ENCODE results near the gene DNAJB9. TPM values are rescaled to one million over a fixed set of nuclear protein-coding genes. Genes with fewer than 3 reads are reported as not detected.

The DNAJB9 gene
- total and polyA plus RNA-seq, 3 donors from 2014 or later, result 28.8 to 63.3 (median 37.7) TPM

DNA sequence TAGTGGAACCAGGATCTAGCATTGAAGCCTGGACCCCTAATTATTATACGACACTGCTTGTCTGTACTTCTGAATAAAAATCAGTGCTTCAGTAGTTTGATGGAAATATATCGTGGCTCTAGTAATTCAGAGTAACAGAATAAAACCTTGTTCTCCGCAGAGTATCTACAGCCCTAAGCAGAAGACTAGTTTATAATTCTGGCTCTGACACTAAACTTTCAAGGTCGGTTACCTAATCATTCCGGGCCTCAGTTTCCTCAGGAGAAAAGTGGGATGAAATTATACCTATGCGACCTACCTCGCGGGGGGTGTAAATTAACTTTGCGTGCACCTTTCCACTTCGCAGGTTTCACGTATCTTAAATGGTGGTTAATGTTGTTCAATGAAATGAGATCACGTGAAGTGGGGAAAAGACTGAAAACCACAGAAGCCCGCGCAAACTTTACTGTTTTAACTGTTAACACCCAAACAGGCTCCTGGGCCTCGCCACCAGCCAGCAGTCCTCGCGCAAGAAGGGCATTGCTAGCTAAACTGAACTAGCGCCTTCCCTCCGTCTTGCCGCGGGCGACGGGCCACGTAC lies 783 bp upstream of the DNAJB9 start:
- H3K4me1 ChIP-seq, result no peaks in the 10 kb centered on the region
- WGBS, 2 donors, result 13% methylated on average over 17 to 24 of the region's 24 CpGs

DNA sequence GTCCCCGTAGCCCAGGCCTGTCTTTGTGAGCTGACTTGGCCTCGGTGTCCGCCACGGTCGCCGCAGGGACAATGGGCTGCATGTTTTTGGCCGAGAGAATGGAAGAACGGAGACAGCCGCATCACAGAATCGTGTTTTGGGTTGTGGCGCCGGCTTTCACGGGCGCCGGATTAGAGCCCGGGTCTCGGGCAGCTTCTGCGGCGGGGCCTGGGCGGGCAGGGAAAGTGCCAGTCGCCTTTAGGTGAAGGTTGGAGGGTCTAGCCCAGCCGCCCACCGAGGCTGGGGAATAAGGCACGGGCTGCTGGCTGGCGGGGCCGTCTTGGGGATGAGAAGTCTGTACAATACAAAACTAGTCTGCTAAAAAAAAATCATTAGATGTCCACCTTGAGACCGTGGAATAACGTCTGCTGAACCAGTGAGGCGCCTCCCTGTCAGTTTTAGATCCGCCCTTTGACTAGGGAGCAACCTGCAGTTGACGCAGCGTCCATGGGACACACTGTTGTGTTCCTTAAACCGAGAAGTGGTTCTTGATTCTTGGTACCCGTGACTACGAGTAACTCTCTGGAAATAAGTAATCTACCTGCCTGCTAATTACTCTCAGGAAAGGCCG lies 577 bp downstream of the DNAJB9 start:
- TF ChIP-seq, protein P1, sequence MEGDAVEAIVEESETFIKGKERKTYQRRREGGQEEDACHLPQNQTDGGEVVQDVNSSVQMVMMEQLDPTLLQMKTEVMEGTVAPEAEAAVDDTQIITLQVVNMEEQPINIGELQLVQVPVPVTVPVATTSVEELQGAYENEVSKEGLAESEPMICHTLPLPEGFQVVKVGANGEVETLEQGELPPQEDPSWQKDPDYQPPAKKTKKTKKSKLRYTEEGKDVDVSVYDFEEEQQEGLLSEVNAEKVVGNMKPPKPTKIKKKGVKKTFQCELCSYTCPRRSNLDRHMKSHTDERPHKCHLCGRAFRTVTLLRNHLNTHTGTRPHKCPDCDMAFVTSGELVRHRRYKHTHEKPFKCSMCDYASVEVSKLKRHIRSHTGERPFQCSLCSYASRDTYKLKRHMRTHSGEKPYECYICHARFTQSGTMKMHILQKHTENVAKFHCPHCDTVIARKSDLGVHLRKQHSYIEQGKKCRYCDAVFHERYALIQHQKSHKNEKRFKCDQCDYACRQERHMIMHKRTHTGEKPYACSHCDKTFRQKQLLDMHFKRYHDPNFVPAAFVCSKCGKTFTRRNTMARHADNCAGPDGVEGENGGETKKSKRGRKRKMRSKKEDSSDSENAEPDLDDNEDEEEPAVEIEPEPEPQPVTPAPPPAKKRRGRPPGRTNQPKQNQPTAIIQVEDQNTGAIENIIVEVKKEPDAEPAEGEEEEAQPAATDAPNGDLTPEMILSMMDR (IDR thresholded peaks at IDR 0.05), result no peak
- no peak for TF ChIP-seq POLR2A (IDR thresholded peaks at IDR 0.05)
- Histone ChIP-seq H3K9me3 (no peaks in the 10 kb centered on the region), H3K27me3 (no peaks in the 10 kb centered on the region), H3K4me1 (no peaks in the 10 kb centered on the region), H3K36me3 (ENCODE audit: low read depth, missing control alignments) (no peaks in the 10 kb centered on the region), H3K4me3 (peak overlapping the region; percentile 84 to 95), H3K27ac (peak overlapping the region; percentile 96 to 99)
- intact Hi-C loops (cut with DNase I; ENCODE audit: low total_unique reads), result no loop called here
- 0 to 1% methylated on average over 26 to 36 of the region's 36 CpGs for WGBS, 2 donors
- peak; percentile 63 for DNase-seq

More for the DNA sequence above, 783 bp upstream of the DNAJB9 start:
- intact Hi-C loops (cut with DNase I; ENCODE audit: low total_unique reads), result no loop called here
- H3K9me3 ChIP-seq, result no peaks in the 10 kb centered on the region
- DNase-seq, result no peak
- peak overlapping the region; percentile 96 to 99 for H3K27ac ChIP-seq
- no peaks in the 10 kb centered on the region for H3K36me3 ChIP-seq (ENCODE audit: low read depth, missing control alignments)
- H3K27me3 ChIP-seq, result no peaks in the 10 kb centered on the region
- peak overlapping the region; percentile 84 to 95 for H3K4me3 ChIP-seq
- TF ChIP-seq, protein P1 (IDR thresholded peaks at IDR 0.05), result no peak
- TF ChIP-seq POLR2A (IDR thresholded peaks at IDR 0.05), result no peak

DNA sequence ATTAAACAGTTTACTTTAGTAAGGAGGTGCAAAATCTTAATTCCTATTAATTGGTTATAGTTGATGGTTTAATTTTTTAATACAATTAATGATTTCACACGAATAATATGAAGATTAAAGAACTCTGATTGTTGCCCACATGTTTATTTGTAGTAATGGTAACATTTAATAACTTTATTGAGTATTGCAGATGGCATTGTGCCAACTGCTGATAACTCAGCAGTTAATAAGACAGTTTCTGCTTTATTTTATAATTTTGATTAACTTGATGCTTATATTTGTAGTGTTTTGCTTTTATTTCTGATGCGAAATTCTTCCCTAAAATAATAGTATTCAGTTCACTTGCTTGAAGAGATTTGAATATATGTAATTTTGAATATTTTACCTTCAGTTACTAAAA lies 2.8 kb downstream of the DNAJB9 start:
- H3K27me3 ChIP-seq, result no peaks in the 10 kb centered on the region
- DNase-seq, result no peak
- WGBS, 2 donors, result 84 to 89% methylated on average over 2 of the region's 2 CpGs
- no peaks in the 10 kb centered on the region for H3K9me3 ChIP-seq
- H3K4me3 ChIP-seq, result no peak overlapping the region
- no peaks in the 10 kb centered on the region for H3K36me3 ChIP-seq (ENCODE audit: low read depth, missing control alignments)
- intact Hi-C loops (cut with DNase I; ENCODE audit: low total_unique reads), result no loop called here
- no peak overlapping the region for H3K27ac ChIP-seq
- no peaks in the 10 kb centered on the region for H3K4me1 ChIP-seq
- no peak for TF ChIP-seq POLR2A (IDR thresholded peaks at IDR 0.05)
- TF ChIP-seq, protein P1 (IDR thresholded peaks at IDR 0.05), result no peak

DNA sequence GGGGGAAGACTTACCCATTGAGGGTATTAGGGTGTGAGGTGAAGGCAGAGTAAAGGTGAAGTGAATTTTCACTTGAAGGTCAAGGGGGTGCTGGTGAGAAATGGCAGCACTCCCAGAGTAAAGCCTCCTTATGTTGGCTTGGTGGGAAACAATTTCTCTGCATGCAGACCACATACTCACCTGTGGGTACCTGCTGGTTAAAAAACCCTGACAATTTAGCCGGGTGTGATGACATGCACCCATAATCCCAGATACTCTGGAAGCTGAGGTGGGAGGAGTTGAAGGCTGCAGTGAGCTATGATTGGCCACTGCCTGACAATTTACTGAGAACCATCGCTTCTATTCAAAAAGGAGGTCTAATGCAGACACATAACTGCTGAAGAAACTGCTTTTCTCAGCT lies 5.5 kb downstream of the DNAJB9 start:
- H3K36me3 ChIP-seq (ENCODE audit: low read depth, missing control alignments), result no peaks in the 10 kb centered on the region
- DNase-seq, result no peak
- H3K4me3 ChIP-seq, result no peak overlapping the region
- no peaks in the 10 kb centered on the region for H3K9me3 ChIP-seq
- H3K27me3 ChIP-seq, result no peaks in the 10 kb centered on the region
- H3K27ac ChIP-seq, result no peak overlapping the region
- intact Hi-C loops (cut with DNase I; ENCODE audit: low total_unique reads), result no loop called here
- TF ChIP-seq, protein P1 (IDR thresholded peaks at IDR 0.05), result no peak
- no peak for TF ChIP-seq POLR2A (IDR thresholded peaks at IDR 0.05)
- no peaks in the 10 kb centered on the region for H3K4me1 ChIP-seq
- 86 to 88% methylated on average over 2 of the region's 2 CpGs for WGBS, 2 donors

DNA sequence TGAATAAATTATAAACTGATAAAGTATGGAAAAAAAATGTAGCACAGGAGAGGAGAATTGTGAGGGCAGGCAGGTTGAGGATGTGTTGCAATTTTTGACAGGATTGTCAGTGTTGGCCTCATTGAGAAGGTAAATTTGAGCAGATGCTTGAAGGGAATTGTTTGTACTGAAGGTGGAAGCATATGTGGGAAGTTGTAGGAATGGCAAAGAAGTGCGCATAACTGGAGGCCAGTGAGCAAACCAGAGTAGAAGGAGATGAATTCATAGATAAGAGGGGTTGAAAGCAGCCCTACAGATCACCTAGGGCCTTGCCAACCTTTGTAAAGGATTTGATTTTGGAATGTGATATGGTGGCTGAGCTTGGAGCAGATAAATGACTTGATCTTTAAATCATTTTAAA lies 6.4 kb downstream of the DNAJB9 start:
- intact Hi-C loops (cut with DNase I; ENCODE audit: low total_unique reads), result no loop called here
- WGBS, 2 donors, result 89 to 94% methylated on average over 1 of the region's 1 CpG
- Histone ChIP-seq H3K4me3 (no peak overlapping the region), H3K4me1 (no peaks in the 10 kb centered on the region), H3K9me3 (no peaks in the 10 kb centered on the region), H3K27me3 (no peaks in the 10 kb centered on the region), H3K27ac (no peak overlapping the region), H3K36me3 (ENCODE audit: low read depth, missing control alignments) (no peaks in the 10 kb centered on the region)
- DNase-seq, result no peak
- TF ChIP-seq, protein P1 (IDR thresholded peaks at IDR 0.05), result no peak
- TF ChIP-seq POLR2A (IDR thresholded peaks at IDR 0.05), result no peak
